ENCODE results near the gene RAI14. TPM values are rescaled to one million over a fixed set of nuclear protein-coding genes. Genes with fewer than 3 reads are reported as not detected.

RAI14 gene
- total RNA-seq, 2 experiments from 2014 or later = 1.1 to 2.3 TPM

GRCh38 chr5:34652914-34653313, 3.2 kb upstream of the RAI14 start:
- ChIA-PET CTCF (no interaction called here), POLR2A (no interaction called here)
- intact Hi-C loops (cut with micrococcal nuclease) = no loop called here
- no peak for DNase-seq
- no peak for TF ChIP-seq CTCF (IDR thresholded peaks at IDR 0.05)
- H3K9me3 Mint-ChIP-seq = no peaks in the 10 kb centered on the region
- ATAC-seq = no peak
- no peak overlapping the region for H3K27ac Mint-ChIP-seq
- peaks cover 45% of the 10 kb centered on the region for H3K27me3 Mint-ChIP-seq
- no peaks in the 10 kb centered on the region for H3K36me3 Mint-ChIP-seq (ENCODE audit: low read depth)
- H3K4me1 Mint-ChIP-seq (ENCODE audit: low read depth) = peaks cover 17% of the 10 kb centered on the region
- H3K4me3 Mint-ChIP-seq = no peak overlapping the region

GRCh38 chr5:34653708-34654107, 2.4 kb upstream of the RAI14 start:
- no peak for TF ChIP-seq CTCF (IDR thresholded peaks at IDR 0.05)
- H3K27me3 Mint-ChIP-seq = peaks cover 43% of the 10 kb centered on the region
- DNase-seq (no peak), ATAC-seq (no peak)
- intact Hi-C loops (cut with micrococcal nuclease) = no loop called here
- no peak overlapping the region for H3K27ac Mint-ChIP-seq
- POLR2A ChIA-PET = no interaction called here
- CTCF ChIA-PET = no interaction called here
- H3K4me3 Mint-ChIP-seq = no peak overlapping the region
- no peaks in the 10 kb centered on the region for H3K36me3 Mint-ChIP-seq (ENCODE audit: low read depth)
- peaks cover 19% of the 10 kb centered on the region for H3K4me1 Mint-ChIP-seq (ENCODE audit: low read depth)
- no peaks in the 10 kb centered on the region for H3K9me3 Mint-ChIP-seq

- DNase-seq (peak; percentile 24), ATAC-seq (peak; percentile 74)
- ChIA-PET POLR2A (no interaction called here), CTCF (interaction anchor here (1.0 kb wide), 1 partner anchor 132 kb away, joined by 3 read pairs; no protein-coding TSS in a partner anchor)
- Mint-ChIP-seq H3K27ac (no peak overlapping the region), H3K36me3 (ENCODE audit: low read depth) (no peaks in the 10 kb centered on the region), H3K4me1 (ENCODE audit: low read depth) (peaks cover 19% of the 10 kb centered on the region), H3K9me3 (no peaks in the 10 kb centered on the region), H3K4me3 (peak overlapping the region; percentile 70), H3K27me3 (peaks cover 48% of the 10 kb centered on the region)
- no peak for TF ChIP-seq CTCF (IDR thresholded peaks at IDR 0.05)
- intact Hi-C loops (cut with micrococcal nuclease) = no loop called here
Observed at GRCh38 chr5:34655354-34655991, 655 bp upstream of the RAI14 start.

GRCh38 chr5:34656700-34657273, 659 bp downstream of the RAI14 start:
- TF ChIP-seq CTCF (IDR thresholded peaks at IDR 0.05) = no peak
- peak overlapping the region; percentile 57 for H3K4me3 Mint-ChIP-seq
- DNase-seq (peak; percentile 6), ATAC-seq (peak; percentile 25)
- ChIA-PET CTCF (no interaction called here), POLR2A (no interaction called here)
- intact Hi-C loops (cut with micrococcal nuclease) = no loop called here
- no peaks in the 10 kb centered on the region for H3K36me3 Mint-ChIP-seq (ENCODE audit: low read depth)
- peaks cover 19% of the 10 kb centered on the region for H3K4me1 Mint-ChIP-seq (ENCODE audit: low read depth)
- no peak overlapping the region for H3K27ac Mint-ChIP-seq
- H3K9me3 Mint-ChIP-seq = no peaks in the 10 kb centered on the region
- H3K27me3 Mint-ChIP-seq = peaks cover 52% of the 10 kb centered on the region

DNA sequence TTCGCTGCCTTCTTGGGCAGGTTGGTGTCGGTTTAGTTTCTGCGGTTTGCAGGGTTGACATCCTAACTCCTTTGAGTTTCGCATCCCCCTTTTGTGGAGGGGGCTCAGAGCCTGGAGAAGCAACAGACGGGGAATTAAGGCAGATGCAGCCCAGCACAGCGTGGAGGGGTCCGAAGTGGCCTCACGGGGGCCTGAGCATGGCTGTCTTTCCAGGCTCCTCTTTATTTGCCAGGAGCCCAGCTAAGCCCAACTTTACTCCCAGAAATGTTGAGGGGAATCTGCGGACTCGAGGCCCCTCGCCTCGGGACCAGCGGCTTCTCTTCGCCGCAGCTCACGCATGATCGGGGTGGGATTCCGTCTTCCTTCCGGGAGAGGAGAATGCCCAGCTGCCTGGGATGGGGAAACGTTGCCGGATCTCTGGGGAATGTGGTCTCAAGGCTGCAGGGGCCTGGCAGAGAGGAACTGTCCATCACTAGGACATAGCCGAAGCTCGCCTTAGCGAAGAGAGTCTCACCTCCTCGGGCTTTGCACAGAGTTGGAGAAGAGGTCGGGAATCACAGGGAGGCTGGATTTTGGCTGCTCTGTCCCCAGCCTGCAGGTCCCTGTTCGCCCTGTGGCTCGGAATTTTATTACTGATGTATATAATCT, 1.3 kb downstream of the RAI14 start:
- H3K9me3 Mint-ChIP-seq = no peaks in the 10 kb centered on the region
- no peak for TF ChIP-seq CTCF (IDR thresholded peaks at IDR 0.05)
- peaks cover 56% of the 10 kb centered on the region for H3K27me3 Mint-ChIP-seq
- H3K36me3 Mint-ChIP-seq (ENCODE audit: low read depth) = no peaks in the 10 kb centered on the region
- no peak overlapping the region for H3K27ac Mint-ChIP-seq
- peaks cover 19% of the 10 kb centered on the region for H3K4me1 Mint-ChIP-seq (ENCODE audit: low read depth)
- CTCF ChIA-PET = no interaction called here
- H3K4me3 Mint-ChIP-seq = peak overlapping the region; percentile 57
- ATAC-seq (no peak), DNase-seq (peak; percentile 4)
- POLR2A ChIA-PET = no interaction called here
- intact Hi-C loops (cut with micrococcal nuclease) = no loop called here

Data from activated CD8-positive, alpha-beta T cell treated with anti-CD3 and anti-CD28 coated beads for 36 hours (primary cell).